Keratinocyte (primary cell): ENCODE measurements around the gene NCKAP5. TPM values are rescaled to one million over a fixed set of nuclear protein-coding genes. Genes with fewer than 3 reads are reported as not detected.

Source experiments
- DNase-seq: peaks from one replicate; pipeline ENCODE4 v3.0.0-alpha.2; 2011; ENCODE audit warnings: low read depth, missing footprints, low spot score
- FAIRE-seq: peaks from 2 replicates; lab custom pipeline; 2011; peaks lifted over from hg19 to GRCh38; lab: Jason Lieb, UNC
- H2AFZ ChIP-seq: 2 replicates; pipeline ENCODE4 v1.6.0; 2012; ENCODE audit warnings: low read length, control low read depth, inconsistent platforms; ENCODE audit not compliant: control insufficient read depth
- H3K27ac ChIP-seq: 2 replicates; pipeline ENCODE4 v1.5.1; 2011; ENCODE audit warnings: low read length; ENCODE audit not compliant: control insufficient read depth, insufficient read depth
- H3K27me3 ChIP-seq: 3 replicates; pipeline ENCODE4 v1.6.0; 2011; ENCODE audit warnings: low read length; ENCODE audit not compliant: control insufficient read depth, insufficient read depth; ENCODE audit errors: extremely low read depth
- H3K36me3 ChIP-seq, 2 experiments: 2 replicates in 1 of 2; 3 replicates in 1 of 2; pipeline ENCODE4 v1.5.1; 2011; ENCODE audit warnings: low read length in 2 of 2, mild to moderate bottlenecking in 1 of 2; ENCODE audit not compliant: control insufficient read depth in 2 of 2, insufficient read depth in 2 of 2; ENCODE audit errors: extremely low read depth in 1 of 2
- H3K4me1 ChIP-seq: 3 replicates; pipeline ENCODE4 v1.5.1; 2011; ENCODE audit warnings: low read length; ENCODE audit not compliant: control insufficient read depth, insufficient read depth; ENCODE audit errors: extremely low read depth
- H3K4me2 ChIP-seq: 3 replicates; pipeline ENCODE4 v1.6.0; 2011; ENCODE audit warnings: low read depth, low read length; ENCODE audit not compliant: control insufficient read depth, insufficient read depth; ENCODE audit errors: extremely low read depth
- H3K4me3 ChIP-seq, 3 experiments: fragments of 200-600 bp in 1 of 3; sonication (generic) in 1 of 3; 2 replicates in 2 of 3; 3 replicates in 1 of 3; pipeline ENCODE4 v1.5.1; 2011 to 2016; ENCODE audit warnings: low read length in 3 of 3, mild to moderate bottlenecking in 3 of 3, control low read depth in 2 of 3, inconsistent platforms in 1 of 3, low read depth in 1 of 3, mixed read lengths in 1 of 3, mixed run types in 1 of 3, moderate library complexity in 1 of 3; ENCODE audit not compliant: control insufficient read depth in 2 of 3, insufficient read depth in 2 of 3; ENCODE audit errors: extremely low read depth in 1 of 3
- H3K79me2 ChIP-seq: 2 replicates; pipeline ENCODE4 v1.6.0; 2012; ENCODE audit warnings: low read length; ENCODE audit not compliant: control insufficient read depth, insufficient read depth
- H3K9ac ChIP-seq: 3 replicates; pipeline ENCODE4 v1.6.0; 2011; ENCODE audit warnings: low read length; ENCODE audit not compliant: control insufficient read depth, insufficient read depth; ENCODE audit errors: extremely low read depth
- H3K9me1 ChIP-seq: 3 replicates; pipeline ENCODE4 v1.6.0; 2011; ENCODE audit warnings: low read length; ENCODE audit not compliant: control insufficient read depth, insufficient read depth; ENCODE audit errors: extremely low read depth
- H3K9me3 ChIP-seq: 2 replicates; pipeline ENCODE4 v1.5.1; 2012; ENCODE audit warnings: low read depth, low read length; ENCODE audit not compliant: control insufficient read depth
- H4K20me1 ChIP-seq: 3 replicates; pipeline ENCODE4 v1.6.0; 2011; ENCODE audit warnings: low read length; ENCODE audit not compliant: control insufficient read depth, insufficient read depth; ENCODE audit errors: extremely low read depth
- EZH2 ChIP-seq: IDR thresholded peaks from one replicate; pipeline ENCODE4 v1.6.1; 2012; ENCODE audit warnings: inconsistent platforms, mild to moderate bottlenecking, low read length, moderate library complexity
- dilution Hi-C: fragments of 300-500 bp; cut with MboI; formaldehyde crosslinking; loops from one replicate; pipeline ENCODE4 v1.7.0; 2020; ENCODE audit warnings: low sequenced_read_pairs; ENCODE audit not compliant: extremely low pct_ligation_motif_present
- polyA plus RNA-seq, 5 experiments: library from polyadenylated mRNA; depleted of rRNA in 3 of 5; stranded (reverse) in 3 of 5; stranded (forward) in 1 of 5; unstranded in 1 of 5; fragments of >200 nt; gene quantifications; 1 replicate in 1 of 5; 2 replicates in 3 of 5; 3 replicates in 1 of 5; pipeline versions ENCODE4 v1.2.1 to v1.2.3, GENCODE V29; 2011 to 2012; ENCODE audit warnings: missing spikeins in 2 of 5, low read depth in 1 of 5, low replicate concordance in 1 of 5
- TF ChIP-seq, protein P1 (sequence below), 3 experiments: IDR thresholded peaks in 1 of 3; conservative IDR thresholded peaks in 1 of 3; optimal IDR thresholded peaks in 1 of 3; 2 replicates in 2 of 3; 3 replicates in 1 of 3; pipeline versions ENCODE3 to v1.5.1; 2011; ENCODE audit warnings: low read length in 3 of 3, mild to moderate bottlenecking in 3 of 3, moderate library complexity in 2 of 3, control low read depth in 1 of 3, inconsistent platforms in 1 of 3; ENCODE audit not compliant: insufficient read depth in 2 of 3; ENCODE audit errors: extremely low read depth in 1 of 3

NCKAP5 gene
- polyA plus RNA-seq, 1 donor (not counting 4 experiments of a cell fraction or from before 2014, with no cell fraction given) = 3.6 TPM

DNA sequence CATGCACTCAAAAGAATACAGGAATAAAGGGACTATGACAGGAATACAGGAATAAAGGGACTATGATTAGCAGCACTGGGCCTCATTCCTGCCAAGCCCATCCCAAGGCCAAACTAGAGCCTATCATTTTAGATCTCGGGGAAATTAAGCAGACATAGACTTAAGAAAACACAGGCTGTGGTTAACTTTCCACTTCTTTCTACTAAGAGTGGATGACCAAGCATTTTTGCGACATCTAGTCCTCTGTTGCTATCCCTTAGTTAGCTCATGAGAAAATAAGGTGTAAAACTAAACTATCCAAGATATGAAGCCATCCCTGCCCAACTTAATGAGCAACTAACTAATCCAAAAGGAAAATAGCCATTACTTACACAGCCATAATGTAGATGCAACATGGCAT is 904.2 kb downstream of the NCKAP5 start:
- DNase-seq (no peak), FAIRE-seq (no peak)
- H3K4me2 ChIP-seq = no peak overlapping the region

DNA sequence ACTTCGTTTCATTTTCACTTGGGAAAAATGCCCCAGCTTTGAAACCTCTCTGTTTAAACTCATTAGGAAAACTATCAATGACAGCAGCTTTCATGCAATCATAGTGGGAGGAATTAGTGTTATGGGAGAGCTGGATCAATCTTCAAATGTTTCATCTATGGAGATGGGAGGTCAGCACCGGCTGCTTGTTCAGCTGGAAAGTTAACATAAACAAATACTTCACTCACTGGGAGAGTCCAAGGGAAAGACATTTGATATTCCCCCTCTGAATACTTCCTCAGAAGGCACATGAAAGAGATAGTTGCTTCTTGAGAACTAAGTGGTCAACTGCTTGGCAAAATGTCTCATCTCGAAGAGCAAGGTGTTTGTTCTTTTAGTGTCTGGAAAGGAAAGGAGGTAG is 905.5 kb downstream of the NCKAP5 start:
- TF ChIP-seq, protein P1, sequence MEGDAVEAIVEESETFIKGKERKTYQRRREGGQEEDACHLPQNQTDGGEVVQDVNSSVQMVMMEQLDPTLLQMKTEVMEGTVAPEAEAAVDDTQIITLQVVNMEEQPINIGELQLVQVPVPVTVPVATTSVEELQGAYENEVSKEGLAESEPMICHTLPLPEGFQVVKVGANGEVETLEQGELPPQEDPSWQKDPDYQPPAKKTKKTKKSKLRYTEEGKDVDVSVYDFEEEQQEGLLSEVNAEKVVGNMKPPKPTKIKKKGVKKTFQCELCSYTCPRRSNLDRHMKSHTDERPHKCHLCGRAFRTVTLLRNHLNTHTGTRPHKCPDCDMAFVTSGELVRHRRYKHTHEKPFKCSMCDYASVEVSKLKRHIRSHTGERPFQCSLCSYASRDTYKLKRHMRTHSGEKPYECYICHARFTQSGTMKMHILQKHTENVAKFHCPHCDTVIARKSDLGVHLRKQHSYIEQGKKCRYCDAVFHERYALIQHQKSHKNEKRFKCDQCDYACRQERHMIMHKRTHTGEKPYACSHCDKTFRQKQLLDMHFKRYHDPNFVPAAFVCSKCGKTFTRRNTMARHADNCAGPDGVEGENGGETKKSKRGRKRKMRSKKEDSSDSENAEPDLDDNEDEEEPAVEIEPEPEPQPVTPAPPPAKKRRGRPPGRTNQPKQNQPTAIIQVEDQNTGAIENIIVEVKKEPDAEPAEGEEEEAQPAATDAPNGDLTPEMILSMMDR (optimal IDR thresholded peaks at IDR 0.05 in 1 of 3, IDR thresholded peaks at IDR 0.05 in 1 of 3, conservative IDR thresholded peaks at IDR 0.05 in 1 of 3; ENCODE audit: extremely low read depth in 1 of 3, insufficient read depth in 2 of 3, low read length in 3 of 3) = no peak
- TF ChIP-seq EZH2 = no peak
- Histone ChIP-seq H3K4me3 (no peak overlapping the region), H4K20me1 (no peaks in the 10 kb centered on the region), H3K4me1 (no peaks in the 10 kb centered on the region), H3K9me3 (no peaks in the 10 kb centered on the region), H3K9me1 (no peaks in the 10 kb centered on the region), H3K27ac (no peak overlapping the region), H3K79me2 (no peaks in the 10 kb centered on the region), H3K36me3 (no peaks in the 10 kb centered on the region), H3K9ac (no peak overlapping the region), H2AFZ (no peak overlapping the region), H3K27me3 (peaks cover 9% of the 10 kb centered on the region), H3K4me2 (no peak overlapping the region)
- no peak for FAIRE-seq
- DNase-seq = no peak
- dilution Hi-C loops = no loop called here

More for the DNA sequence above, 904.2 kb downstream of the NCKAP5 start:
- Histone ChIP-seq H3K27me3 (peaks cover 23% of the 10 kb centered on the region), H2AFZ (no peak overlapping the region), H3K27ac (no peak overlapping the region), H3K36me3 (no peaks in the 10 kb centered on the region), H3K9ac (no peak overlapping the region), H4K20me1 (no peaks in the 10 kb centered on the region), H3K79me2 (no peaks in the 10 kb centered on the region), H3K9me1 (no peaks in the 10 kb centered on the region), H3K4me3 (no peak overlapping the region), H3K9me3 (no peaks in the 10 kb centered on the region), H3K4me1 (peaks cover 6% of the 10 kb centered on the region)
- dilution Hi-C loops = no loop called here
- TF ChIP-seq, protein P1 (optimal IDR thresholded peaks at IDR 0.05 in 1 of 3, IDR thresholded peaks at IDR 0.05 in 1 of 3, conservative IDR thresholded peaks at IDR 0.05 in 1 of 3; ENCODE audit: extremely low read depth in 1 of 3, insufficient read depth in 2 of 3, low read length in 3 of 3) = no peak
- no peak for TF ChIP-seq EZH2
